Upper lobe of right lung (tissue), 1 donor: ENCODE measurements around the gene SCAMP4. TPM values are rescaled to one million over a fixed set of nuclear protein-coding genes. Genes with fewer than 3 reads are reported as not detected.

Source experiments
- ATAC-seq: fragments of 200-7000 bp; cut with Tn5 transposase; one replicate; pipeline ENCODE4 v1.9.1; 2020; ENCODE audit warnings: mild to moderate bottlenecking, moderate library complexity
- DNase-seq: peaks from one replicate; pipeline ENCODE4 v3.0.0-alpha.2; 2020
- H3K27ac ChIP-seq: fragments of 200-600 bp; one replicate; pipeline ENCODE4 v1.8.0; 2022
- H3K27me3 ChIP-seq: fragments of 200-600 bp; one replicate; pipeline ENCODE4 v1.8.0; 2022; ENCODE audit warnings: mild to moderate bottlenecking
- H3K36me3 ChIP-seq: fragments of 200-600 bp; one replicate; pipeline ENCODE4 v1.8.0; 2022
- H3K4me1 ChIP-seq: fragments of 200-600 bp; one replicate; pipeline ENCODE4 v1.8.0; 2022
- H3K4me3 ChIP-seq: fragments of 200-600 bp; one replicate; pipeline ENCODE4 v1.8.0; 2022; ENCODE audit warnings: mild to moderate bottlenecking
- H3K9me3 ChIP-seq: fragments of 200-600 bp; one replicate; pipeline ENCODE4 v1.8.0; 2022
- CTCF ChIP-seq: fragments of 200-600 bp; IDR thresholded peaks from one replicate; pipeline ENCODE4 v1.8.0; 2022; ENCODE audit warnings: antibody characterized with exemption
- intact Hi-C: fragments of 100-400 bp; cut with DNase I; formaldehyde crosslinking; loops from one replicate; pipeline ENCODE4 v1.11.0; 2022
- total RNA-seq: library from RNA; stranded (reverse); fragmentation: NEBNext Ultra II Directional; extraction: Animal tissue kit (Norgen Biotek cat#: 25700); gene quantifications from one replicate; pipeline ENCODE4 v1.2.1, GENCODE V29; 2021
- donor health status: DM: no; HTN: yes; CAD: no; lungs with severe emphysema.

SCAMP4 gene
- total RNA-seq, 1 donor from 2014 or later: 73.2 TPM

- no peak for TF ChIP-seq CTCF
- Histone ChIP-seq H3K36me3 (peaks cover 28% of the 10 kb centered on the region), H3K4me3 (no peak overlapping the region), H3K4me1 (peaks cover 14% of the 10 kb centered on the region), H3K9me3 (no peaks in the 10 kb centered on the region), H3K27ac (no peak overlapping the region), H3K27me3 (no peaks in the 10 kb centered on the region)
- DNase-seq (no peak), ATAC-seq (no peak)
- intact Hi-C loops: loop anchor here (10.0 kb wide), 1 partner anchor 161 kb away; no protein-coding TSS in a partner anchor
These were observed 8.8 kb downstream of the SCAMP4 start for GRCh38 chr19:1913781-1914577.

GRCh38 chr19:1914826-1915341 is 9.7 kb downstream of the SCAMP4 start:
- Histone ChIP-seq H3K9me3 (no peaks in the 10 kb centered on the region), H3K36me3 (peaks cover 37% of the 10 kb centered on the region), H3K27me3 (no peaks in the 10 kb centered on the region), H3K27ac (no peak overlapping the region), H3K4me3 (no peak overlapping the region), H3K4me1 (peaks cover 5% of the 10 kb centered on the region)
- no peak for TF ChIP-seq CTCF
- ATAC-seq: no peak
- intact Hi-C loops: loop anchor here (10.0 kb wide), 1 partner anchor 160 kb away; no protein-coding TSS in a partner anchor
- DNase-seq: no peak

- peaks cover 51% of the 10 kb centered on the region for H3K36me3 ChIP-seq
- H3K27me3 ChIP-seq: no peaks in the 10 kb centered on the region
- no peaks in the 10 kb centered on the region for H3K9me3 ChIP-seq
- DNase-seq (no peak), ATAC-seq (no peak)
- TF ChIP-seq CTCF: no peak
- H3K4me1 ChIP-seq: no peaks in the 10 kb centered on the region
- H3K4me3 ChIP-seq: no peak overlapping the region
- intact Hi-C loops: loop anchor here (10.0 kb wide), 1 partner anchor 158 kb away; no protein-coding TSS in a partner anchor
- no peak overlapping the region for H3K27ac ChIP-seq
These were observed 11.9 kb downstream of the SCAMP4 start for GRCh38 chr19:1917146-1917545.

- ATAC-seq (no peak), DNase-seq (no peak)
- H3K4me3 ChIP-seq: no peak overlapping the region
- TF ChIP-seq CTCF: no peak
- H3K27me3 ChIP-seq: no peaks in the 10 kb centered on the region
- H3K36me3 ChIP-seq: peaks cover 48% of the 10 kb centered on the region
- intact Hi-C loops: loop anchor here (10.0 kb wide), 1 partner anchor 157 kb away; no protein-coding TSS in a partner anchor
- H3K27ac ChIP-seq: no peak overlapping the region
- H3K4me1 ChIP-seq: no peaks in the 10 kb centered on the region
- no peaks in the 10 kb centered on the region for H3K9me3 ChIP-seq
These were observed 12.7 kb downstream of the SCAMP4 start for GRCh38 chr19:1917926-1918325.

GRCh38 chr19:1918975-1919374 is 13.8 kb downstream of the SCAMP4 start:
- no peak overlapping the region for H3K27ac ChIP-seq
- DNase-seq (no peak), ATAC-seq (no peak)
- no peak for TF ChIP-seq CTCF
- no peaks in the 10 kb centered on the region for H3K27me3 ChIP-seq
- H3K36me3 ChIP-seq: peaks cover 47% of the 10 kb centered on the region
- intact Hi-C loops: loop anchor here (10.0 kb wide), 1 partner anchor 156 kb away; no protein-coding TSS in a partner anchor
- H3K9me3 ChIP-seq: no peaks in the 10 kb centered on the region
- no peaks in the 10 kb centered on the region for H3K4me1 ChIP-seq
- no peak overlapping the region for H3K4me3 ChIP-seq
